Dedifferentiated amniotic fluid mesenchymal stem cell (primary cell): Measurements from ENCODE around the gene PLAAT2.
A peak's percentile ranks its signal among the peaks of the same experiment; 100 is the strongest.

Experiments used
- DNase-seq: peaks from one replicate; pipeline ENCODE4 v3.0.0-alpha.2; 2016; ENCODE audit errors: extremely low spot score

The PLAAT2 gene

GRCh38 chr11:63518548-63518947 is 44.6 kb downstream of the PLAAT2 start:
- DNase-seq: no peak

- no peak for DNase-seq
Measured at GRCh38 chr11:63517156-63517555, 46.0 kb downstream of the PLAAT2 start.

- DNase-seq: no peak
Measured at GRCh38 chr11:63516109-63516508, 47.1 kb downstream of the PLAAT2 start.

DNA sequence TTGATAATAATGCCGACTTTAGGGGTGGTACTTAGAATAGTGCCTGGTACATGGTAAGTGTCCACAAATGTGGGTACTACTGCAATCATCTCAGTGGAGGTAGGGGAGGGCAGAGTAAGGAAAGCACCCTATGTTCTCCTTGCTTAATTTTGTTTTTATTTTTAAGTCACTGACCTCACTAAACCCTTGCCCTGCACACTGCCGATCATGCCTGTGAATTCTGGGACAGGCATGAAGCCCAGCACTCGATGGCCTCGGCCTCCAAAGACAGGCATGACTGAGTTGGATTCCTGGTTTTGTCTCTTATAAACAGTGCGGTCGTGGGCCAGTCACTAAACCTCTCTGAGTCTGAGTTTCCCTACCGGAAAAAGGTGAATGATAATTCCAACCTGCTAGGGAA is 50.4 kb downstream of the PLAAT2 start:
- DNase-seq: no peak

DNA sequence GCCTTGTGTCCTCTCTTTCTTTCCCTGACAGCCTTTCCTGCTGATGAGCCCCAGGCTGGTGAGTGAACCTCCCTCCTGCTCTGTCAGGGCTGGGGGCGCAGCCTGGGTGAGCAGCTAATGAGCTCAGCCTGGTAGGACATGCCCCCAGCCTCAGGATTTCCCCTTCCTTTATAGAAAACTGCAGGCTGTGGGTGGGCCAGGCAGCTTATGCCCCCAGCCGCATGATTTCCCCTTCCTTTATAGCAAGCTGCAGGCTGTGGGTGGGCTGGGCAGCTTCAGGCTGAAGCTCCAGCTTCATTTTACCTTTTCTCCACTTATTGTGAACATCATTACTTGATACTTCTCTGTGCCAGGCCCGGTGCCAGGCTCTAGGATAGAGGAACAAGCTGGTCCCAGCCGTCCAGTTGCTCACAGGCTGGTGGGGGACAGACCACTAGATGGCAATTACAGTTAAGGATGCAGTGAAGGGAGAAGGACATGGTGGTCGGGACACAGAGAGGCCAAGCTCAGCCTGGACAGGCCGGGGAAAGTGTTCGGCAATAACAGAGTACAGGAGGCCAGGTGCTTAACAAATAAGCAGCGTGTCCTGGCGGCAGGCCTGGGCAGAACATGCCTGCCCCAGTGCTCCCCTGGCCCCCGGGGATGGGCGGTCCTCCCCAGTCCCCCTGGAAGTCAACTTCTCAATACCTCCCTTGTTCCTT is 52.0 kb downstream of the PLAAT2 start:
- DNase-seq: no peak

- peak; percentile 34 for DNase-seq
Measured at GRCh38 chr11:63510360-63511047, 52.7 kb downstream of the PLAAT2 start.

- DNase-seq: no peak
Measured at GRCh38 chr11:63508745-63509144, 54.4 kb downstream of the PLAAT2 start.

DNA sequence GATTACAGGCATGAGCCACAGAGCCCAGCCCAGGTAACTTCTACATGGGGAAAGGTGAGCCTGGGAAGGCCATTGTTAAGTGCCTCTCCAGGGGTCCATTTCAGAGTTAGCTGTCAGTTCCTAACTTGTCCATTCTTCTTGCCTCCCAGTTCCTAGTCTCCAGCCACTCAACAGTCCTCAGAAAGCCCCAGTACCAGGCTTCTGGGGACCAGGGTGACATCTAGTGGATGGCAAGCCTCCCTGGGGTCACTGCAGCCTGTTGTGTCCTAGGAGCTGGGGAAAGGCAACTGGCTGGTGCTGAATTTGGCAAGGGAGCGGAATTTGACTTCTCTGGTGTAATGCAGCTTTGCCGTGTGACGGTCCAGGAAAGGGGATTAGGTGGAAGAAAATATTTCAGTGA is 55.2 kb downstream of the PLAAT2 start:
- DNase-seq: no peak

DNA sequence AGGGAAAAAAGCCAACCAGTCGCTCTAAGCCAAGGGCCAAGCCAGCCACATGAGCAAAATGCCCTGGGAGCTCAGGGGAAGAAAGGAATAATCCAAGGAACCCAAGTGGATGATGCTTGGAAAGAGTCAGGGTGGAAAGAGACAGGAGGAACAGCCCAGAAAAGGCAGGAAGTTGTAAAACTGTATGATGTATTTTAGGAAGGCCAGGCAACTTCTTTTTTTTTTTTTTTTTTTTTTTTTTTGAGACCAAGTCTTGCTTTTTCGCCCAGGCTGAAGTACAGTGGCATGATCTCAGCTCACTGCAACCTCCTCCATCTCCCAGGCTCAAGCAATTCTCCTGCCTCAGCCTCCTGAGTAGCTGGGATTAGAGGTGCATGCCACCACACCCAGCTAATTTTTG is 55.7 kb downstream of the PLAAT2 start:
- no peak for DNase-seq

DNA sequence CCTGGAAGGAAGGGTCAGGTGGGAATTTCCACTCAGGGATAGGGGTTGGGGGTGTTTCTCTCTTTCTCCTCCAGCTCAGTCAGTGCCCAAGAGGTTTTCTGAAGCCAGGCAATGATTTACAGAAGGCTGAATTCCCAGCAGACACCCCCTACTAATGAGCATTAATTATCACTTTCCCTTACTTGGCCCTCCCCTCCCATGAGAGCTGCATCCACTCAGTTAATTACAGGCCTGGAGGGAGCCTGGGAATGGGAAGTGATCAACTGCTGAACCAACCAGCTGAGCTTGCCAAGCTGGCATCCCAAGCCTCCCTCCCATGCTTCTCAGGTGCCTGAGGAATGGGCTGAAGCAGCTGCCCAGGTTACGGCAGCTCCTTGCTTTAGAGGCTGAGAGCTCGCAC is 56.3 kb downstream of the PLAAT2 start:
- no peak for DNase-seq

GRCh38 chr11:63505857-63506528 is 57.2 kb downstream of the PLAAT2 start, which contains the start of gene LGALS12:
TSS of gene LGALS12 (plus strand) at chr11:63506084. CDS start at chr11:63506459, 375 bp downstream.
- DNase-seq: no peak

DNA sequence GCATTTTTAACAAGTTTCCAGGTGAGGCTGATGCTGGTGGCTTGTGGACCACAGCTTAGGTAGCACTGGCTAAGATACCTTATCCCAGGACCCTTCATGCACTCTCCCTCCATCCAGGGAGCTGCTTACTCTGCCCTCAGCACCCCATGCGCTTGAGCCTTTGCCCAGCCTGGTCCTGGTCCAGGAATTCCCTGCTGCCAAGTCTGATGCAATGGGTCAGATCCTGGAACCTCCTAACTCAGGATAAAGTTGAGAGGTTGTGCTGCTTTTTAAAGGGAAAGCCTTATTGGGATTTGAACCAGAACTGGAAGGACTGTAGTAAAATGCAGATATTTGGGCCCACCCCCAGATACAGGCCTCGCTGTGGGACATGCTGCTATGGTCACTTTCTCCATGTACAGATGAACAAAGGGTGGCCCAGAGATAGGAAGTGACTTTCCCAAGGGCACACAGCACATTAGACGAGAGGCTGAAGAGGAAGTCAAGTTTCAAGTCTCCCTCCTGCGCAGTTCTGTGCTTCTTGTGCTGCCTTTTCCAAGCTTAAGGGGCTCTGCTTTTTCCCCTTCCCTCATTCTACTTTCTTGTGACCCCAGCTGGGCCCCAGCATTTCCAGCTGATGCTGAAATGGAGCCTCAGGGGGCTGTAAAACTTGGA is 58.1 kb downstream of the PLAAT2 start:
- DNase-seq: no peak

GRCh38 chr11:63504054-63504453 is 59.1 kb downstream of the PLAAT2 start:
- DNase-seq: no peak

- no peak for DNase-seq
Measured at GRCh38 chr11:63503492-63503891, 59.7 kb downstream of the PLAAT2 start.
